Stimulated activated CD4-positive, alpha-beta T cell treated with anti-CD3 and anti-CD28 coated beads, Interleukin-12 subunit alpha, Interleukin-12 subunit beta, amount 100 ng/mL, for 48 hours (primary cell): ENCODE results near the gene HLA-DPB1.

Source experiments
- DNase-seq, 3 donors: peaks; one replicate each; pipeline ENCODE4 v3.0.0-alpha.2; 2020; ENCODE audit warnings: low read depth in 2 of 3, low spot score in 1 of 3

Gene HLA-DPB1

GRCh38 chr6:33128318-33128717 lies 52.5 kb downstream of the HLA-DPB1 start:
- DNase-seq, result no peak

- no peak for DNase-seq
Observed at GRCh38 chr6:33132081-33132524, 56.3 kb downstream of the HLA-DPB1 start.

GRCh38 chr6:33136310-33136900 lies 60.6 kb downstream of the HLA-DPB1 start:
- DNase-seq, result no peak
